ENCODE results near the gene NANS.
A peak's percentile ranks its signal among the peaks of the same experiment; 100 is the strongest.
"Not testable (repeated sequence)": the region's sequence is repeated elsewhere in the genome, so short reads cannot be mapped to it uniquely, and the experiment has no call there.

NANS gene

DNA sequence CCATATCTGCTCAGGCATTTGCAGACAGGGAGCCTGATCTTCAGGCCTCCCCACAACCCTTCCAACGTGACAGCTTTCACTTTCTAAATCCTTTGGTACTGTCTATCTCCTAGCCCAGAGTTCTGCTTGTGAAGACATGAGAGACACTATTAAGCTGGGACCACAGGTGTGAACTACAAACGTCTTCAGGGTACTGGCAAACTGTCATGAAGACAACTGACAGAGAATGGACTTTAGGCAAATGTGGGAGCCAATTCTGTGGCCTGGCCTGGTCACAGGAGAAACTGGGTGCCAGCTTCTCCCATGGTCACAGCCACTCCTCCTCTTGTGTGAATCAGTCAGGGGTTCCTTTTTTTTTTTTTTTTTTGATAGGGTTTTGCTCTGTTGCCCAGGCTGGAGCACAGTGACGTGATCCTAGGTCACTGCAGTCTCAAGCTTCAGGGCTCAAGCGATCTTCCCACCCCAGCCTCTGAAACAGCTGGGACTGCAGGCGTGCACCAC, 52.0 kb downstream of the NANS start:
- in situ Hi-C loops (cut with HindIII; ENCODE audit: low sequenced_read_pairs), result no loop called here
- TF ChIP-seq CTCF (IDR thresholded peaks at IDR 0.05; ENCODE audit: low read depth, low read length, missing control alignments), result no peak
- H3K4me3 ChIP-seq (ENCODE audit: low read depth, low read length), result no peak overlapping the region
- no peak for DNase-seq (ENCODE audit: low read depth)

- TF ChIP-seq CTCF (IDR thresholded peaks at IDR 0.05; ENCODE audit: low read depth, low read length, missing control alignments), result no peak
- in situ Hi-C loops (cut with HindIII; ENCODE audit: low sequenced_read_pairs), result no loop called here
- no peak overlapping the region for H3K4me3 ChIP-seq (ENCODE audit: low read depth, low read length)
- no peak for DNase-seq (ENCODE audit: low read depth)
Observed at GRCh38 chr9:98109052-98109451, 52.5 kb downstream of the NANS start.

DNA sequence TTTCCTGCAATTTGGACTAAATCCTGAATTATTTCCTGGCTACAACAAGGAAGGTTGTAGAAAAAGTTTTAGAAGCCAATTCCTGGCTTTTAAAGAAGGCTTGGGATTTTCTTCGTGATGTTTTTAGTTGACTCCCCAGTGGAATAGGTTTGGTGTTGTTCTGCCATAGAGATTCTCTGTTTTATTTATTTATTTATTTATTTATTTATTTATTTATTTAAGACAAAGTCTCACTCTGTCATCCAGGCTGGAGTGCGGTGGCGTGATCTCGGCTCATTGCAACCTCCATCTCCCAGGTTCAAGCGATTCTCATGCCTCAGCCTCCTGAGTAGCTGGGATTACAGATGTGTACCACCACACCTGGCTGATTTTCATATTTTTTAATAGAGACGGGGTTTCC, 60.6 kb downstream of the NANS start:
- DNase-seq (ENCODE audit: low read depth); in situ Hi-C loops (cut with HindIII; ENCODE audit: low sequenced_read_pairs); H3K4me3 ChIP-seq (ENCODE audit: low read depth, low read length): not testable (repeated sequence)

DNA sequence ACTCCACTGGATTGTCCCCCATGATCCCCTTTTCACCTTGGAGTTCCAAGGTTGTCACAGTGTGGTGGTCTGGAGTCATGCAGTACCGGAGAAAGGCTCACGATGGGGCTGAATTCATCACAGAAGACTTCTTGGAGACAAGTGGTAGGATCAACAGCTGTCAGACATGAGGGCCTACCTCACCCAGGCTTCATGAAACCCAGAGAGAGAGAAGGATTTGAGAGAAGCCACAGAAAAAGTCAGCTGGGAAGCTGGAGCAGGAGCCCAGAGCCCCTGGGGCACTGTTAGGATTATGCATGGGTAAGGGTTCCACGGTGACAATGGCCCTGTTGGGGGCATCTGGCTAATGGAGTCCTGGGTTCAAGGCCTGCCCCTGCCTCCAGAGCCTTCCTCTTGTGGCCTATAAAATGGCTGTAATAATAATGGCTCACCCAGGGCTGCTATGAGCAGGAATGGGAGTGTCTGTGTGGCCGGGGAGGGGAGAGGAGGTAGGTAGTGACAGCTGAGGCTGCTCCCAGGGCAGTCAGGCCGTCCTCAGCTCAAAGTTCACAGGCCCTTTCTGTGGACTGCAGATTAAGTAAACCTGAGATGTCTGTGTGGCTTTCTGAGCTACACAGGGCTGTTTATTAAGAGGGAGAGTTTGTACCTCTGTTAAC, 61.6 kb downstream of the NANS start:
- no peak for DNase-seq (ENCODE audit: low read depth)

DNA sequence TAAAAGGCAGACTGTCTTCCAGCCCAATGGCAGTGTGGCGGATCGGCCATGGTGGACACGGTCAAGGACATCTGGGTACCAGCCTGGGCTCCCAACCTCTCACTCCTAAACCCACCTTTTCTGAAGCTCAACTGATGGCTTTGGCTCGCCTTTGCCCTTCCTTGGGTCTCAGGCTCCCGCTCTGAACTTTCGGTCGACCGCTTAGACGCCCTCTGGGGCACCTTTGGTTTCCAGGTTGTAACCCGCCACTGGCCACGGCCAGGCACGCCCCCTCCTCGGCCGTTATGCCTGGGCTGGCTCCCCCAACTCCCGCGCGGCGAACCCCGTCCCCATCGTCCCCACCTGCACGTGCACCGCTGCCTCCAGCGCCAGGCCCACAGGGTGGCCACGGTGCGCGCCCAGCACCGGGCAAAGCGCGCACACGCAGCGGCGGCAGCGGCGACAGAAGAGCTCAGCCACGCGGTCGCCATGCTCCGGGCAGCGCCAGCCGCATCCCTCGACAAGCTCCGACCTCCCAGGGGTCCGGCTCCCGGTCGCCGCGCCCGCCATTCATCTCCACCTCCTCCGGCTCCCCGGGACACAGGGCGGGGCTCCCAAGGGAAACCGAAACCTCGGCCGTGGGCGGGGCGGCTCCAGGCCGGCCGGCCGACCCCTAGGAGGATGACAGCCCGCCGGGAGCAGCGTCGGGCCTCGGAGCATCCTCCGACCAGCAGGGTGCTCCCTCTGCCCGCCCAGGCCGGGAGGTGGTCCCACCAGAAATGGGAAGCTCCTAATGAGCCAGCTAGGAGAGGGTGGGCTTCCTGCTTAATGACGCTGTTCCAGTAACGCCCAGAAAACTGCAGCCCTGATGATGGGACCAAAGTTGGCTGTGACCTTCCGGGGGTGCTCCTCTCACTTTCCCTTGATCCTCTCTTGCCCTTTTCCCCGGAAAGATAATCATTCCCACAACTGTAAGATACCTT, 62.4 kb downstream of the NANS start, which contains the start of gene TRIM14:
TSS of gene TRIM14 (minus strand) at position 583 of the 962 bp plus-strand sequence. CDS start at position 549, 34 bp downstream.
- no peak for TF ChIP-seq CTCF (IDR thresholded peaks at IDR 0.05; ENCODE audit: low read depth, low read length, missing control alignments)
- peak within 1 kb of the TSS; percentile 69 for H3K4me3 ChIP-seq (ENCODE audit: low read depth, low read length)
- DNase-seq (ENCODE audit: low read depth), result no peak
- in situ Hi-C loops (cut with HindIII; ENCODE audit: low sequenced_read_pairs), result no loop called here

More for the DNA sequence above, 61.6 kb downstream of the NANS start:
- TF ChIP-seq CTCF (IDR thresholded peaks at IDR 0.05; ENCODE audit: low read depth, low read length, missing control alignments), result peak; percentile 13
- H3K4me3 ChIP-seq (ENCODE audit: low read depth, low read length), result peak overlapping the region; percentile 69
- in situ Hi-C loops (cut with HindIII; ENCODE audit: low sequenced_read_pairs), result no loop called here

DNA sequence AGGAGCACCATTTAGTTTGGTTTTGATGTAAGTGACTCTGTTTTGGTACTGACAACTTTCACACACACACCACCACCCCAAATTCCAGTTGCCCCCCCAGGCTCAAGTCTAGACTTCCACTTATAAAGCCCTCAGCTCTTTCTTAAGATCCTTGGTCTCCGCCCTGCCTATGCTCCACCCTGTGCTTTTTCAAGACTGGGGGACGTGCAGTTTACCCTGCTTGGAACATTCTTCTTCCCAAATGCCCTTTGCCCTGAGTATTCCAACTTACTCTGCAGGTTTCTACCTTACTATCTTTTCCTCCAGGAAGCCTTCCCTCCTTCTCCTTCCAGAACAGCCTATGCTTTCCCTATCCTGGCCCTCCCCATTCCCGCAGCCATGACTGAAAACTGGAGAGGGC, 63.9 kb downstream of the NANS start:
- H3K4me3 ChIP-seq (ENCODE audit: low read depth, low read length), result no peak overlapping the region
- in situ Hi-C loops (cut with HindIII; ENCODE audit: low sequenced_read_pairs), result loop anchor here (10.0 kb wide), 1 partner anchor 164 kb away; no protein-coding TSS in a partner anchor
- no peak for DNase-seq (ENCODE audit: low read depth)
- TF ChIP-seq CTCF (IDR thresholded peaks at IDR 0.05; ENCODE audit: low read depth, low read length, missing control alignments), result no peak

All from astrocyte of the cerebellum (primary cell).